Measurements from ENCODE around the gene GPR151. TPM values are rescaled to one million over a fixed set of nuclear protein-coding genes. Genes with fewer than 3 reads are reported as not detected.
A peak's percentile ranks its signal among the peaks of the same experiment; 100 is the strongest.

GPR151 gene
- polyA plus RNA-seq, 2 of the 4 experiments (the other 2 are of a cell fraction): not detected

- ATAC-seq (no peak), DNase-seq (ENCODE audit: low read depth in 1 of 2, low spot score in 1 of 2) (no peak), FAIRE-seq (peak; percentile 18)
- no peaks in the 10 kb centered on the region for H3K9me3 ChIP-seq
- H3K4me3 ChIP-seq: no peak overlapping the region
- TF ChIP-seq CBX8 (IDR thresholded peaks at IDR 0.05) (no peak), ESRRA (IDR thresholded peaks at IDR 0.05; ENCODE audit: borderline replicate concordance, low read length) (no peak), TP53 (CRISPR knock-in tag; IDR thresholded peaks at IDR 0.05) (no peak), CHD4 (IDR thresholded peaks at IDR 0.05; ENCODE audit: borderline replicate concordance) (no peak), BHLHE40 (IDR thresholded peaks at IDR 0.05; ENCODE audit: low read depth, low read length) (no peak), PBX3 (IDR thresholded peaks at IDR 0.05) (no peak), ELK1 (IDR thresholded peaks at IDR 0.05; ENCODE audit: low read depth, low read length) (no peak), RAD21 (conservative IDR thresholded peaks at IDR 0.05 in 1 of 2, IDR thresholded peaks at IDR 0.05 in 1 of 2) (no peak), SREBF2 (IDR thresholded peaks at IDR 0.05) (no peak), MYC (IDR thresholded peaks at IDR 0.05; ENCODE audit: borderline replicate concordance, low read length) (no peak)
- no peak overlapping the region for H3K4me2 ChIP-seq
- ChIA-PET POLR2A (no interaction called here), CTCF (no interaction called here)
- no peak overlapping the region for H3K27ac ChIP-seq
- H3K4me1 ChIP-seq: no peaks in the 10 kb centered on the region
Measured at GRCh38 chr5:146484714-146485391, 31.1 kb downstream of the GPR151 start.

- Histone ChIP-seq H3K4me3 (no peak overlapping the region), H3K4me2 (no peak overlapping the region), H3K27ac (no peak overlapping the region), H3K9me3 (no peaks in the 10 kb centered on the region), H3K4me1 (no peaks in the 10 kb centered on the region)
- 92% methylated on average over 2 of the region's 2 CpGs for WGBS (ENCODE audit: missing lambda C conversion rate)
- no peak for ATAC-seq
- TF ChIP-seq RFX5 (IDR thresholded peaks at IDR 0.05) (no peak), POLR2A (IDR thresholded peaks at IDR 0.05; ENCODE audit: low read length) (no peak)
- no peak for FAIRE-seq
- POLR2A ChIA-PET: no interaction called here
- no peak for DNase-seq (ENCODE audit: low read depth in 1 of 2, low spot score in 1 of 2)
- CTCF ChIA-PET: no interaction called here
Measured at GRCh38 chr5:146482775-146483174, 33.2 kb downstream of the GPR151 start.

GRCh38 chr5:146475906-146476305, 40.1 kb downstream of the GPR151 start:
- no peak for ATAC-seq
- no peak for DNase-seq (ENCODE audit: low read depth in 1 of 2, low spot score in 1 of 2)
- H3K27ac ChIP-seq: no peak overlapping the region
- no peaks in the 10 kb centered on the region for H3K4me1 ChIP-seq
- POLR2A ChIA-PET: no interaction called here
- H3K4me3 ChIP-seq: no peak overlapping the region
- no peaks in the 10 kb centered on the region for H3K9me3 ChIP-seq
- no peak for FAIRE-seq
- WGBS (ENCODE audit: missing lambda C conversion rate): 95% methylated on average over 1 of the region's 1 CpG
- CTCF ChIA-PET: interaction anchor here (1.0 to 1.5 kb wide), 2 partner anchors 9 to 11 kb away, joined by 3 read pairs; no protein-coding TSS in a partner anchor
- H3K4me2 ChIP-seq: no peak overlapping the region
- no peak for TF ChIP-seq ELK1 (IDR thresholded peaks at IDR 0.05; ENCODE audit: low read depth, low read length)
- TF ChIP-seq POLR2AphosphoS2 (conservative IDR thresholded peaks at IDR 0.05; ENCODE audit: low read length): no peak
- no peak for TF ChIP-seq HOXA7 (CRISPR knock-in tag; IDR thresholded peaks at IDR 0.05)
- TF ChIP-seq POLR2A (IDR thresholded peaks at IDR 0.05; ENCODE audit: low read length): no peak
- no peak for TF ChIP-seq ZNF302 (CRISPR knock-in tag; IDR thresholded peaks at IDR 0.05)
- no peak for TF ChIP-seq HOXB5 (CRISPR knock-in tag; IDR thresholded peaks at IDR 0.05)
- no peak for TF ChIP-seq KDM1A (IDR thresholded peaks at IDR 0.05; ENCODE audit: low read depth)
- TF ChIP-seq E2F6 (IDR thresholded peaks at IDR 0.05; ENCODE audit: borderline replicate concordance, low read depth): no peak
- no peak for TF ChIP-seq CHD2 (IDR thresholded peaks at IDR 0.05; ENCODE audit: low read length, partially characterized antibody)
- TF ChIP-seq CBX8 (IDR thresholded peaks at IDR 0.05): no peak
- no peak for TF ChIP-seq SMC3 (IDR thresholded peaks at IDR 0.05)
- TF ChIP-seq RARB (CRISPR knock-in tag; IDR thresholded peaks at IDR 0.05): no peak
- TF ChIP-seq MAX (IDR thresholded peaks at IDR 0.05): no peak
- no peak for TF ChIP-seq ATOH8 (CRISPR knock-in tag; IDR thresholded peaks at IDR 0.05; ENCODE audit: low read depth)
- TF ChIP-seq EHMT2 (IDR thresholded peaks at IDR 0.05; ENCODE audit: low read depth): no peak
- TF ChIP-seq EHF (CRISPR knock-in tag; IDR thresholded peaks at IDR 0.05): no peak
- no peak for TF ChIP-seq REST (IDR thresholded peaks at IDR 0.05)

Measured in A549 (cell line).